NCI-H446 treated with DMSO at 0.1 percent for 48 hours (cell line): ENCODE measurements around the gene ALDH3A2.
"Not testable (repeated sequence)": the region's sequence is repeated elsewhere in the genome, so short reads cannot be mapped to it uniquely, and the experiment has no call there.

ENCODE experiments used
- DNase-seq: peaks from one replicate; lab custom pipeline; 2025; lab: John Stamatoyannopoulos, UW

The ALDH3A2 gene

DNA sequence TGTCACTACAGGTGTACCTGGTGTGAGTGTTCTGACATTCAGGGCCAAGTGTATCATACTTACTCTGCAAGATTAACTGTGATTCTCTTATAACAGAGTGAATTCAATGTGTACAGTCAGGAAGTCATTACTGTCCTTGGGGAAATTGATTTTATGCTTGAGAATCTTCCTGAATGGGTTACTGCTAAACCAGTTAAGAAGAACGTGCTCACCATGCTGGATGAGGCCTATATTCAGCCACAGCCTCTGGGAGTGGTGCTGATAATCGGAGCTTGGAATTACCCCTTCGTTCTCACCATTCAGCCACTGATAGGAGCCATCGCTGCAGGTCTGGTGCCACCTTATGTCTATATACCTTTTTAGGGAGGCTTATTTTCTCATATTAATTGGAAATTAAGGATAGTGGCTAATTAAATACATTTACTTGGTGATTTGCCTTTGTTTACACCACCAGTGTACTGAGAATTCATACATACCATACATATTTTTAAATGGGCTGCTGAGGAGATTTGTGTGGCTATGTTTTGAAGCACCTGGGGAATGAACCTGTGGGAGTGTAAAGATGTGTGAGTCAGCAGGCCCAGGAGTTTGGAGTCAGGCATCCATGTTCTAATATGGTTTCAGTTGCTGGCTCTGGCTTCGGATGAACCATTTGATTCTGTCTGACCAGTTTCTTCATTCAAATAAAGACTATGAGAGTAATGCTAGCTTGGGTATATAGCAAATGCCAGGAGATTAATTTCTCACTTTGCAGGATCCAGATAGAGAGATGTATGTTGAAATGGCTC lies 3.1 kb downstream of the ALDH3A2 start:
- no peak for DNase-seq

DNA sequence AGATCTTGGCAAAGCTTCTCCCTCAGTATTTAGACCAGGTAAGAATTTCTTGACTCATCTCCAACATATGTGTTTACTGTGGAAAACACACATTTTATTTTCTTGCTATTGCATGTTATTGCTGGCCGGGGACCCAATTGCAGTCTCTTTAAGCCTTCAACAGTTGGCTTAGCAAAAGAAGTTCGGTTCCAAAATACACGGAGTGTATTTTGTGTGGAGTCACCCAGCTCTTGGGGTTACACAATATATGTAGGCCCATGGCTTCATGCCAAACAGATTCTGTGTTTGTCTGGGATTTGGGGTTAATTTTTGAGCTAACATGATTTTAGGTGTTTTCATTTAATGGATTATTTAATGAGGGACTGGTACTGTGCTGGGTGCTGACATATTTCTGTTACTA lies 4.0 kb downstream of the ALDH3A2 start:
- DNase-seq = no peak

DNA sequence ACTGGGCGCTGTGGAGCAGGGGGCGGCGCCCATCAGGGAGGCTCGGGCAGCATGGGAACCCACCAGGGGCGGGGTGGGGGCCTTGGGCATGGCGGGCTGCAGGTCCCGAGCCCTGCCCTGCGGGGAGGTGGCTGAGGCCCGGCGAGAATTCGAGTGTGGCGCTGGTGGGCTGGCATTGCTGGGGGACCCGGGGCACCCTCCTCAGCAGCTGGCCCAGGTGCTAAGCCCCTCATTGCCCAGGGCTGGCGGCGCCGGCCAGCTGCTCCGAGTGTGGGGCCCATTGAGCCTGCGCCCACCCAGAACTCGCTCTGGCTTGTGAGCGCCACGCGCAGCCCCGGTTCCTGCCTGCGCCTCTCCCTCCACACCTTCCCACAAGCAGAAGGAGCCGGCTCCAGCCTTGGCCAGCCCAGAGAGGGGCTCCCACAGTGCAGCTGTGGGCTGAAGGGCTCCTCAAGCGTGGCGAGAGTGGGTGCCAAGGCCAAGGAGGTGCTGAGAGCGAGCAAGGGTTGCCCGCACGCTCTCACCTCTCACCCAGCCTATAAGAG lies 5.9 kb downstream of the ALDH3A2 start:
- no peak for DNase-seq

DNA sequence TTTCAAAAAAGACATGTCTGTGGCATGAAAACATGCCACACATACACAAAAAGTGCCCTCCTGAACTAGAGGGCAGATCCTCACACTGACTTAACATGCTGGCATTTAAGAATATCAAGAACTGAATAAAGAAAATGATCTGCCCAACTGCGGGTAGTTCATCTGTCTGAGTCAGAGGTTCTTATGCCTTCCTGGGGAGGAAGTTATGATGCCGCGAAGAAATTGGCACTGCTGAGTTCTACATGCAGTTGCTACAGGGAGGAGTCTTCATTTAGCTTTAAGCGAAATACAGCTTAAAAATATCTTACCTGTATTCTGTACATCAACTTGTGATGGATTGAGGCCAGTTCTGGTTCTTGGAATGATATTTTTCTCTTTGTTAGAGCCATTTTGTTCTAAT lies 6.3 kb downstream of the ALDH3A2 start:
- DNase-seq = no peak

DNA sequence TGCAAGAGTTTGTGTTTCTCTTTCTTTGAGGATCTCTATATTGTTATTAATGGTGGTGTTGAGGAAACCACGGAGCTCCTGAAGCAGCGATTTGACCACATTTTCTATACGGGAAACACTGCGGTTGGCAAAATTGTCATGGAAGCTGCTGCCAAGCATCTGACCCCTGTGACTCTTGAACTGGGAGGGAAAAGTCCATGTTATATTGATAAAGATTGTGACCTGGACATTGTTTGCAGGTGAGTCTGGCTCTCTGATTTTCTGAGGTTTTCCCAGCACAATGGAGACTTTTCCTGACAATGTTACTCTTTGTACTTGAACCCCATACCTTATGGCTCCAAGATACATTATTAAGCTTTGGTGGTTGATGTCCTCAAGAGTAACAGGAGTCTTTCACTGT lies 7.8 kb downstream of the ALDH3A2 start:
- no peak for DNase-seq

DNA sequence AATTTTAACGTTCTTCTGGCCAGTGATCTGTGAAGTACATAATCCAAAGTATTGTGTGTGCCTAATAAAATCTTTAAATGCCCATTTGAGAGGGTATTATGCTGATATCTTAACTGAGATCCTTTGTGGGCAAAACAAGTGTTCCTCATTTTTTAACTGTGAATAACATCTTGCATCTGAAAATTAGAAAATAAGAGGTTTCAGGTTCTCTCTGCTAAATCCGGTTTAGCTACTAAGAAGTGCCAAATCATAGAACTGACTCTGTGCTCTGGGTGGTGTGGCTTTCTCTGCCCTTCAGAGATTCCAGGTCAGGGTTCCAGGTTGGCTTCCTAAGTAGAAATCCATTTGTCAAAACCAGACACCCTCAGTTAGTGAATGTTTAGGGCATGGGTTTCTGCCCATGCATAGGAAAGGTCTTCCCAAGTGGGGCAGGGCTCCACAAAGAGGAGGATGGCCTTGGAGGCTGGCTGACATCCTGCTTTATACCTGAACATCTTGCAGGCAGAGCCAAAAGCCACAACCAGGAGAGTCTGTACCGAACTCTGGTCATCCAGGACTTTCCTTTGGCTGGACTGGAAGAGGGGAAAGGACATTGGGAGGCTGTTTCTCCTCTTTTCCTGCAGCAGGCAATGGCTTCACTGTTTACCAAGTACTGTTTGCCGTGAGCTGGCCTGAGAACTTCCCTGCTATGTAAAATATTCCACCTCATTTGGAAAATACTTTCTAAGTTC lies 8.5 kb downstream of the ALDH3A2 start:
- DNase-seq = no peak

DNA sequence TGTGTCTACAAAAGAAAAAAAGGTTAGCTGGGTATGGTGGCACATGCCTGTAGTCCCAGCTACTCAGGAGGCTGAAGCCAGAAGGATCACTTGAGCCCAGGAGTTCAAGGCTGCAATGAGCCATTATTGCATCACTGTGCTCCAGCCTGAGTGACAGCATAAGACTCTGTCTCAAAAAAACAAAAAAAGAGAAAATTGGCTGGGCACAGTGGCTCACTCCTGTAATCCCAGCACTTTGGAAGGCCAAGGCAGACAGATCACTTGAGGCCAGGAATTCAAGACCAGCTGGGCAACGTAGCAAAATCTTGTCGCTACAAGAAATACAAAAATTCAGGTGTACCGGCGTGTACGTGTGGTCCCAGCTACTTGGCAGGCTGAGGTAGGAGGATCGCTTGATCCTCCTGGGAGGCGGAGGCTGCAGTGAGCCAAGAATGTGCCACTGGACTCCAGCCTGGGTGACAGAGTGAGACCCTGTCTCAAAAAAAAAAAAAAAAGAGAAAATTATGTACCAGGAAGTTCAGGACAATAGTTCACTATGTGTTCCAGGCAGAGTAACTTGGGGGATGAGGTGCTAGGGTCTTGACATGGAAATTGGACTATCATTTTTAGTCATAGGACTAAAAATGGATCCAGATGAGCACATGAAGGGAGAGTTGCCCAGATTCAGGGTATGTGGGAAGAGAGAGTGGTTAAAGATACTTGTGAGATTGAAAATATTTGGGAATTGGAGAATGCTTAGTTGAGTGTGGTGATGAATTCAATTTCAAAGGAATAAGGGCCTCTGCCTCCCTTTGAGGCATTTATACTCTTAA lies 11.0 kb downstream of the ALDH3A2 start:
- DNase-seq = no peak

DNA sequence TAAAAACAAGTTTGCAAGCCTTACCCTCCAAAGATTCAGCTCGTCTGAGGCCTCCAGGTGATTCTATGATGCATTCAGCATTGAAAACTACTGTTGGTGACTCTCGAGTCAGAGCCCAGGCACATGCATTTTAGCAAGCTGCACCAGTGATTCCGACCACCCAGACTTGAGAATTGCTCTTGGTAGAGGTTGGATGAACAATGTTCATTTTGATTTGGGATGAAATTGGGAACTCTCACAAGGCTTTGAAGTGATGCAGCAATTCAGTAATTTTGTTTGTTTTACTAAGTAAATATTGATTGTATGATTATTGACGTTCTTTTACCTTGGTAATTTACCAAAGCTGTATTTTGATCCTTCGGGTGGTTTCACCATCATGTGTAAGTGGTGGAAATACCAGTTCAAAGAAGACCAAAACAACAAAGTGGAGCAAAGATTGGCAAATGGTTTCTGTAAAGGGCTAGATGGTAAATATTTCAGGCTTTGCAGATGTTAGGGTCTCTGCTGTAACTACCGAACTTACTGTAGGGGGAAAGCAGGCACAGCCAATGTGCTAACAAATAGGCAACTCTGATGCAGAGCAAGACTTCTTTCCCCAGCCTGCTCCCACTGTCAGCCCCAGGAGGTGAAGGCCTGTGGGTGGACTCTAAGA lies 11.8 kb downstream of the ALDH3A2 start:
- DNase-seq = no peak

DNA sequence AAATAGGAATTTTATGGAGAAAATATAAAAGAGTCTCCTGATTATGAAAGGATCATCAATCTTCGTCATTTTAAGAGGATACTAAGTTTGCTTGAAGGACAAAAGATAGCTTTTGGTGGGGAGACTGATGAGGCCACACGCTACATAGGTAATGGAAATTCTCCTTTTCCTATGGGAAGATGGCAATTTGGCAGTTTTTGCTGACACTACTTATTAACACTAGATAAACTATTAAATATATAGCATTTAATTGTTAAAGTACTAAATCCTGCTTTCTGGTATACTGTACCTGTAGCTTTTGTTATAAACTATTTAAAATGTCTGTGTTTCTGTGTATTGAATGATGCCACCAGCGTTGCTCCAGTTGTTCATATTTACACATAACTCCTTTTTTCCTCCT lies 12.6 kb downstream of the ALDH3A2 start:
- no peak for DNase-seq

DNA sequence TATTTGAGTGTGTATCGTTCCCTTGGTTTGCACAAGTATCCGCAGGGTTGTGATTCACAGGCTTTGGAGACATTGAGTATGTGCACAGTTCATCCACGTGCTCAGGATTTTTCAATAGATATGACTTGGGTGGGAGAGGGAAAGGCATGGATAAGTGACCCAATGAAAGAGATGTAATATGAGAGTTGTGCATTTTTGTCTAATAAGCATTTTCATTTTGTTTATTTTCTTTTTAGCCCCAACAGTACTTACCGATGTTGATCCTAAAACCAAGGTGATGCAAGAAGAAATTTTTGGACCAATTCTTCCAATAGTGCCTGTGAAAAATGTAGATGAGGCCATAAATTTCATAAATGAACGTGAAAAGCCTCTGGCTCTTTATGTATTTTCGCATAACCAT lies 14.5 kb downstream of the ALDH3A2 start:
- DNase-seq = no peak

DNA sequence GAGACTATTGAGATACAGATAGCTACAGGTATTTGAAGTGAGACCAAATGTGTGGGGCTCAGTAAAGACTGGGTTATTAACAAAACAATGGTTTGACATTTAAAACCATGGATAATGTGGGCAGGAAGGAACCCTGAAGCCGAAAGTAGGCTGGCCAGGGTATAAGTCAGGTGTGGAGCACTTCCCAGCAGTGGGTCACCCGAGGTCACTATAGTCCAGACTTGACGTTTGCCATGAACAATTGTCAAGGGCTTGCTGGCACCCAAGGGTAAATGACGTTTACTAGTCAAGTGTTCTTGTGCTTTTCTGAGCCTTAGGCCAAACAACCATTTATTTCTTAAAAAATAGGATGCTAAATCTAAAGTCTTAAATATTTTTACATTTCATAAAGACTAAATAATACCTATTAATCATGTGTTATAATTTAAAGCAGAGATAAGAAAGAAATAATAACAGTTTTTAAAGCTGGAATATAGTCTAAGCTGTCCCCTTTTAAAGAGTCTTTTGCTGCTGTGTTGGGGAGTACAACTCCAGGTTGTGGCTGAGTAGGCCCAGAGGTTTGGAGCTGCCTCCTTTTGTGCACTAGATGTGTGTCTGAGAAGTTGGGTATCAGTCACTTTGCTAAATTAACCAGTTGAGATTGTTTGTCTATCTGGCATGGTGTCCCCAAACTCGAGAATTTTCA lies 15.7 kb downstream of the ALDH3A2 start:
- no peak for DNase-seq

DNA sequence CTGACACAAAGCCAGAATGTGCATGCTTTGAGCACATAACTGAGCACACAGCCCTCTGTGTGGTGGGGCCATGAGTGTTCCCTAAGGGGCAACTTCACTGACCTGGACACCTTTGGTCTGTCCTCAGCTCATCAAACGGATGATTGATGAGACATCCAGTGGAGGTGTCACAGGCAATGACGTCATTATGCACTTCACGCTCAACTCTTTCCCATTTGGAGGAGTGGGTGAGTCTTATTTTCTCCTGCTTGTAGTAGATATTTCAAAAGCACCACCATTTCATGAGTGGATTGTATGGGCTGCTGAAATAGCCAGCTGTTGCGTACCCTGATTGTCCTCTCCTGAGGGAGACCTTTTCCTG lies 16.2 kb downstream of the ALDH3A2 start:
- DNase-seq = no peak

DNA sequence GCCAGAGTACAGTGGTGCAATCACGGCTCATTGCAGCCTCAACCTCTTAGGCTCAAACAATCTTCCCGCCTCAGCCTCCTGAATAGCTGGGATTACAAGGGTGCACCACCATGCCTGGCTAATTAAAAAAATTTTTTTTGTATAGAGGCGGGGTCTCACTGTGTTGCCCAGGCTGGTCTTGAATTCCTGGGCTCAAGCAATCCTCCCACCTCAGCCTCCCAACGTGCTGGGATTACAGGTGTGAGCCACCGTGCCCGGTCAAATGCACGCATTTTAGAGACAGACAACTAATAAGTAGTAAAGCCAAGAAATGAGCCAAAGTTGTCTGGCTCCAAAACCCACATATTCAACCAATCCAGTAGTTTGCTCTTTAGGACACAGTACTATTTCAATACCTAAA lies 21.1 kb downstream of the ALDH3A2 start:
- not testable (repeated sequence) for DNase-seq

DNA sequence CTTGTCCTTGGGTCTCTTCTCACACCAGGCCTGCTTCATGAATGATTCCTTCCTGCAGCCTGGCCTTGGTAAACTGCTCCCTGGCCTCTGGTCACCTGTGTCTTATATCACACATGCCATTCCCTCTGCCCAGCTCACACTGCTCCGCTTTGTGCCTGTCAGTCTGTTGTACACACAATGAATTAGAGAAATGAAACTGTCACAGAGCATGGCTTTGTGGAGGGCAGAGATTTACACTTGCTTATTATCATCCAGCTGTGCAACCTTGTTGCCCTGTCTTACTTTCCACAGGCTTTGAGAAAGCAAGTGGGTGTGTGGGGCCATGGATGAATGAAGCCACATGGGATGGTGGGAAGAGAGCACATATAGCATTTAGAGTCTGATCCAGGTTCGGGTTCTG lies 22.4 kb downstream of the ALDH3A2 start:
- DNase-seq = no peak

DNA sequence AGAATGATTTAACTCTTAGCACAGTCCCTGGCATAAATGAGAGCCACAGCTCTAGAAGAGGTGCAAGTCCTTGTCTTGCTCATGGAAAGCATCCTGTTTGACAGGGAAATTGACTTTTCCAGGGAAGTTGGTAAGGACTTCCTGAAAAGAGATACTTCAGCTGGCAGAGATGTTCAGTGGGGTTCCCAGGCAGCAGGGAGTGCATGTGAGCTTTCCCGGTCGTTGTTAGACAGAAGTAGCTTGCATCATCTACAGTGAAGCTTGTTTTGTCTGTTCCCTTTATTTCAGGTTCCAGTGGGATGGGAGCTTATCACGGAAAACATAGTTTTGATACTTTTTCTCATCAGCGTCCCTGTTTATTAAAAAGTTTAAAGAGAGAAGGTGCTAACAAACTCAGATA lies 22.9 kb downstream of the ALDH3A2 start:
- DNase-seq = no peak

DNA sequence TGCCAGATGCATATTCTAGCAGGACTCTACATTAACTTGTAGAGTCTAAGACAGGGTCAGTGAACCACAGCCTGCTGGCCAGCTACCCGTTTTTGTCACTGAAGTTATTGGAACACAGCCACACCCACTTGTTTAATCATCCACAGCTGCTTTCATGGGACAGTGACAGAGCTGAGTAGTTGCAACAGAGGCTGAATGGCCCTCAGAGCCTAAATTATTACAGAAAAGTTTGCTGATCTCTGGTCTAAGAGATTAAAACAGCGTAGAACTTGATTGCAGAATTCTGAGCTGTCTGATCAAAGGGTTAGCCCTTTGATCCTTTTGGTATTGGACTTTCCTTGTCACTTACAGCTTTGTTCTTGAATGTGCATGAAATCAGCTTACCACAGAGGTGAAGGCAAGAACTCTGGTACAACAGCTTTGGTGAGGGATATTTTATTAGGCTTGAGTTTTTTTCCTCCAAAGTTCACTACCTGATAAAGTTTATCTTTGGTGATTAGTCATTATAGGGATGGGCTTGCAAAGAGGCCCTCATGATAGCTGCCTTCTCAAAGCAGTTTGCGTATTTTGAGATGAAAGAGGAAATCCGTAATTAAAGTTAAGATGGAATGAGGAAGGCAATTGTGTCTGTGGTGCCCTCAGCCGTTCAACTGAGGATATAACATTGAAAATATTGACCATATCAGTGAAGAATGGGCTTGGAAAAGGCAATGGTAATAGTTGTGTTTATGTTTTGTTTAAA lies 23.6 kb downstream of the ALDH3A2 start:
- no peak for DNase-seq

DNA sequence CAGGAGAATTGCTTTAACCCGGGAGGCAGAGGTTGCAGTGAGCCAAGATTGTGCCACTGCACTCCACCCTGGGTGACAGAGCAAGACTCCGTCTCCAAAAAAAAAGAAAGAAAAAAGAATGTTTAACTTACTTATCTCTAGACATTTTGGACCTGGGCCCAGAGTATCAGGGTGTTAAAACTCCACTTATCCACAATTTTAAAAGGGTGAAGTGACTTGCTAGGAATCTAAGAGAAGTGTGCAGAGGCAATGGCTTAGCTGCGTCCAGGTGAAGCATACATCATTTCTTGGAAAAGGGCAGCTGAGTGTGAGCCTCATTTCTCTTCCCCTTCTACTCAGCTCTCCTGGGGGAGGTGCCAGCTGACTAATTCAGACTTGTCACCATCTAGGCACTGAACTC lies 25.1 kb downstream of the ALDH3A2 start:
- no peak for DNase-seq

DNA sequence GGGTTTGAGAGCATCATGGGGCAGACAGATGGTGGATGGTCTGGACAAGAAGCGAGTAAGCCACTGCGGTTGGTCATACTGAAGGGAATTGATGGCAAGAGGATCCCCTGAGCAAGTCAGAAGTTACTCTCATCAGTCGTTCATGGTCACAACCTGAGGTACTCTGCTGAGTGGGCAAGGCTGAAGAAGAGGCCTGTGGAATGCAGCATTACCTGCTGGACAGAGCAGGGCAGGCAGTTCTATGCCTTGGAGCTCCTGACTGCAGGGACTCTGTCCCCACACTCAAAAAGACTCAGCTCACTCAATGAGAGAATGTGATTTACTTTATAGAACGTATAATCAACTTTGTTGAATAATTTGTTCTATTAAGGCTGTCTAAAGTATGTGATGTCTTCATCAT lies 28.3 kb downstream of the ALDH3A2 start:
- DNase-seq = no peak

DNA sequence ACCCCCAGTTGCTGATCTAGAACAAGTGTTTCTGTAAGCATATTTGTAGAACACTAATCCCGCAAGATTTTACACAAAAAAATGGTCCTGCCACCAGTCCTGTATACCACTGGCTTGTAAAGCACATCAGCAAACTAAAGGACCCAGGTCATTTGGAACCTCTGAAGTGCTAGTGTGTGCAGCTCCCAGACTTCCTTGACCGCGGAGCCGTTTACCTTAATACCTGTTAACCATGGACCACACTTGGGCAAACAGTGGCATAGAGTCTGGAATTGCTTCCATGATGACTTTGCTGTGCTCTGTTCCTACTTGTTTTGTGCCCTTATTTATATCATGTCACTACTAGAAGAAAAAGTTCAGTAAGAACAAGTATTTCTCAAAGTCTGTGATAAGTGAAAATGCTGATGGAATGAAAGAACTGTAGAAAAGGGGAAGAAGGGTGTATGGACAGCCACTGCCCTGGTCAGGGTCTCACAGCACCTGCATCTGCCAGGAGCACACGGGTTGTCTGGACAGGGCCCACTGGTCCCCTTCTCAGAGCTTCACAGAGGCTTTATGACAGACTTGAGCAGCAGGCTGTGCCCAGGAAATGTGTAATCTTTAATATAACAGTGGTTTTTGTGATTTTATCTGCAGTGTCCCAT lies 29.3 kb downstream of the ALDH3A2 start:
- no peak for DNase-seq
